Ovary (tissue), 9 donors: ENCODE results near the gene RPS6KA4. TPM values are rescaled to one million over a fixed set of nuclear protein-coding genes. Genes with fewer than 3 reads are reported as not detected.

Source experiments
- DNase-seq, 5 donors: peaks; one replicate each; pipeline ENCODE4 v3.0.0-alpha.2; 2019 to 2020
- H3K27ac ChIP-seq, 2 donors: fragments of 200-600 bp; one replicate each; pipeline versions ENCODE4 v1.5.1 to v1.8.0; 2019 to 2022
- H3K27me3 ChIP-seq: fragments of 200-600 bp; one replicate; pipeline ENCODE4 v1.8.0; 2022
- H3K36me3 ChIP-seq: fragments of 200-600 bp; sonication (generic); one replicate; pipeline ENCODE4 v1.5.1; 2019
- H3K4me1 ChIP-seq: one replicate; pipeline ENCODE4 v1.8.1; 2013; ENCODE audit warnings: mild to moderate bottlenecking, moderate library complexity; ENCODE audit not compliant: insufficient read depth
- H3K4me3 ChIP-seq: fragments of 200-600 bp; sonication (generic); one replicate; pipeline ENCODE4 v1.5.1; 2017
- H3K9me3 ChIP-seq, 2 donors: fragments of 200-600 bp in 1 of 2; sonication (generic) in 1 of 2; one replicate each; pipeline versions ENCODE4 v1.5.1 to v1.8.1; 2013 to 2019; ENCODE audit warnings: mild to moderate bottlenecking in 1 of 2, moderate library complexity in 1 of 2
- CTCF ChIP-seq, 3 donors: fragments of 450-650 bp in 2 of 3; fragments of 200-600 bp in 1 of 3; IDR thresholded peaks; one replicate each; pipeline versions ENCODE4 v1.5.1 to v1.8.0; 2016 to 2022; ENCODE audit warnings: antibody characterized with exemption in 3 of 3, mild to moderate bottlenecking in 1 of 3
- EP300 ChIP-seq: sonication (generic); formaldehyde crosslinking; IDR thresholded peaks from one replicate; pipeline ENCODE4 v1.6.1; 2017; ENCODE audit warnings: antibody characterized with exemption
- POLR2A ChIP-seq: fragments of 450-650 bp; IDR thresholded peaks from one replicate; pipeline ENCODE4 v1.6.1; 2017; ENCODE audit warnings: antibody characterized with exemption, mild to moderate bottlenecking, moderate library complexity
- WGBS, 3 donors: extraction: QIAGEN DNeasy Blood & Tissue Kit in 1 of 3; methylation state at CpG; one replicate each; pipeline versions ENCODE4 v1.1.5 to v1.1.7; 2013 to 2017; 5-methylcytosine and 5-hydroxymethylcytosine counted together
- intact Hi-C, 4 donors: fragments of 100-400 bp; cut with DNase I; formaldehyde crosslinking; loops; one replicate each; pipeline versions ENCODE4 v1.11.0 to v1.15.1; 2022 to 2023
- polyA plus RNA-seq, 2 donors: library from polyadenylated mRNA; stranded (reverse); fragments of 200-250 nt in 1 of 2; fragments of 350-450 nt in 1 of 2; fragmentation: Illumina TruSeq in 1 of 2; extraction: RNeasy Lipid Tissue Mini Kit (QIAGEN cat#74804) in 1 of 2; gene quantifications; one replicate each; pipeline ENCODE4 v1.2.3, GENCODE V29; 2013 to 2014
- total RNA-seq, 7 donors: library from RNA; depleted of rRNA in 2 of 7; stranded (reverse); fragments of >200 nt in 2 of 7; fragmentation: NEBNext Ultra II Directional in 3 of 7; extraction: Animal tissue kit (Norgen Biotek cat#: 25700) in 3 of 7; gene quantifications; one replicate each; pipeline versions ENCODE4 v1.1.0 to v1.2.4, GENCODE V29; 2016 to 2023
- donor health status: DM: no; HTN: no; CAD: no; lungs with moderate emphysema.
- donor health status: DM: no; HTN: no; CAD: no.
- donor health status: Bipolar disorder and iron deficiency.
- donor health status: DM: yes; HTN: yes; CAD: no.
- donor health status: DM: no; HTN: no; CAD: no.
- donor health status: DM: yes; HTN: yes; CAD: no.

Gene RPS6KA4
- total and polyA plus RNA-seq, 9 donors, result 4.0 to 31.4 (median 14.9) TPM

- Histone ChIP-seq H3K4me3 (no peak overlapping the region), H3K27ac (no peak overlapping the region), H3K4me1 (peaks cover 13% of the 10 kb centered on the region), H3K36me3 (no peaks in the 10 kb centered on the region), H3K27me3 (no peaks in the 10 kb centered on the region), H3K9me3 (no peaks in the 10 kb centered on the region)
- DNase-seq, result no peak
- intact Hi-C loops, result no loop called here
- 78 to 88% (median 82%) methylated on average over 13 of the region's 13 CpGs for WGBS, 3 donors
- TF ChIP-seq CTCF (IDR thresholded peaks at IDR 0.05) (no peak), EP300 (no peak), POLR2A (no peak)
Measured at GRCh38 chr11:64360448-64360921, 1.5 kb downstream of the RPS6KA4 start.

- no peak for DNase-seq
- no peaks in the 10 kb centered on the region for H3K36me3 ChIP-seq
- 90 to 93% (median 93%) methylated on average over 18 of the region's 18 CpGs for WGBS, 3 donors
Measured at GRCh38 chr11:64361659-64362058, 2.7 kb downstream of the RPS6KA4 start.

GRCh38 chr11:64362339-64362738 is 3.4 kb downstream of the RPS6KA4 start:
- H3K27me3 ChIP-seq, result no peaks in the 10 kb centered on the region
- DNase-seq, result no peak

More at GRCh38 chr11:64361659-64362058, 2.7 kb downstream of the RPS6KA4 start:
- Histone ChIP-seq H3K27me3 (no peaks in the 10 kb centered on the region), H3K4me3 (no peak overlapping the region), H3K9me3 (no peaks in the 10 kb centered on the region), H3K4me1 (peaks cover 12% of the 10 kb centered on the region), H3K27ac (no peak overlapping the region)
- TF ChIP-seq POLR2A (no peak), EP300 (no peak)
- intact Hi-C loops, result no loop called here

GRCh38 chr11:64364435-64364834 is 5.5 kb downstream of the RPS6KA4 start:
- TF ChIP-seq EP300, result no peak
- TF ChIP-seq POLR2A, result no peak
- no peak for TF ChIP-seq CTCF (IDR thresholded peaks at IDR 0.05)
- DNase-seq, result no peak
- intact Hi-C loops, result no loop called here

More at GRCh38 chr11:64362339-64362738, 3.4 kb downstream of the RPS6KA4 start:
- H3K27ac ChIP-seq, result no peak overlapping the region
- intact Hi-C loops, result no loop called here
- 91 to 95% (median 95%) methylated on average over 10 of the region's 10 CpGs for WGBS, 3 donors
- H3K4me3 ChIP-seq, result no peak overlapping the region
- H3K9me3 ChIP-seq, result no peaks in the 10 kb centered on the region
- no peaks in the 10 kb centered on the region for H3K36me3 ChIP-seq
- peaks cover 12% of the 10 kb centered on the region for H3K4me1 ChIP-seq
- TF ChIP-seq CTCF (IDR thresholded peaks at IDR 0.05), result no peak
- TF ChIP-seq EP300, result no peak
- no peak for TF ChIP-seq POLR2A

GRCh38 chr11:64364911-64365310 is 5.9 kb downstream of the RPS6KA4 start:
- no peak overlapping the region for H3K4me3 ChIP-seq
- DNase-seq, result no peak
- H3K27me3 ChIP-seq, result no peaks in the 10 kb centered on the region
- 73 to 89% (median 77%) methylated on average over 4 of the region's 4 CpGs for WGBS, 3 donors
- TF ChIP-seq POLR2A (no peak), EP300 (no peak), CTCF (IDR thresholded peaks at IDR 0.05) (no peak)
- no peaks in the 10 kb centered on the region for H3K36me3 ChIP-seq
- peaks cover 1% of the 10 kb centered on the region for H3K4me1 ChIP-seq
- H3K27ac ChIP-seq, result no peak overlapping the region
- H3K9me3 ChIP-seq, result no peaks in the 10 kb centered on the region
- intact Hi-C loops, result no loop called here

More at GRCh38 chr11:64364435-64364834, 5.5 kb downstream of the RPS6KA4 start:
- no peaks in the 10 kb centered on the region for H3K36me3 ChIP-seq
- H3K9me3 ChIP-seq, result no peaks in the 10 kb centered on the region
- H3K27ac ChIP-seq, result no peak overlapping the region
- H3K27me3 ChIP-seq, result no peaks in the 10 kb centered on the region
- peaks cover 6% of the 10 kb centered on the region for H3K4me1 ChIP-seq
- H3K4me3 ChIP-seq, result no peak overlapping the region
- 91 to 97% (median 97%) methylated on average over 6 of the region's 6 CpGs for WGBS, 3 donors
